GM12878 (cell line): Measurements from ENCODE around the gene KANSL3. TPM values are rescaled to one million over a fixed set of nuclear protein-coding genes. Genes with fewer than 3 reads are reported as not detected.

Experiments used
- ATAC-seq: fragments of 200-7000 bp; cut with Tn5 transposase; 3 replicates; pipeline ENCODE4 v1.9.1; 2020; ENCODE audit warnings: mild to moderate bottlenecking, moderate library complexity
- BruUV-seq: library from RNA; stranded (reverse); fragments of 400-500 nt; replicated peaks from 2 replicates; lab custom pipeline; 2021; lab: Mats Ljungman, UMichigan
- CTCF ChIA-PET: fragments of 300-600 bp; sonication (Branson Sonifier 250); formaldehyde crosslinking; extraction: SDS; loops from one replicate; lab custom pipeline; 2021; ENCODE audit warnings: inconsistent platforms; lab: Yijun Ruan, JAX
- POLR2A ChIA-PET: fragments of 350-600 bp; formaldehyde crosslinking; extraction: SDS; loops from one replicate; lab custom pipeline; 2021; ENCODE audit warnings: inconsistent platforms; lab: Charles Lee
- RAD21 ChIA-PET: fragments of 300-600 bp; sonication (Branson Sonifier 250); formaldehyde crosslinking; loops from one replicate; lab custom pipeline; 2023; ENCODE audit warnings: antibody characterized with exemption; ENCODE audit not compliant: unreplicated experiment; lab: Charles Lee
- SMC1A ChIA-PET: fragments of 300-600 bp; sonication (Branson Sonifier 250); formaldehyde crosslinking; loops from one replicate; lab custom pipeline; 2023; ENCODE audit not compliant: unreplicated experiment, uncharacterized antibody; lab: Charles Lee
- DNase-seq: peaks from one replicate; pipeline ENCODE4 v3.0.0-alpha.2; 2011; ENCODE audit warnings: low read depth, low spot score
- FAIRE-seq: peaks from 3 replicates; lab custom pipeline; 2011; peaks lifted over from hg19 to GRCh38; lab: Jason Lieb, UNC
- H2AFZ ChIP-seq: 2 replicates; pipeline ENCODE4 v1.6.0; 2011; ENCODE audit warnings: low read depth, low read length, control low read depth; ENCODE audit not compliant: control insufficient read depth
- H3K27ac ChIP-seq: 2 replicates; pipeline ENCODE4 v1.5.1; 2011; ENCODE audit warnings: control low read depth; ENCODE audit not compliant: control insufficient read depth, insufficient read depth
- H3K27me3 ChIP-seq, 2 experiments: replicated peaks in 1 of 2; 2 replicates each; pipeline versions ENCODE4 v1.6.0 to v1.6.1; 2011; ENCODE audit warnings: low read length in 1 of 2; ENCODE audit not compliant: control insufficient read depth in 2 of 2, insufficient read depth in 2 of 2
- H3K36me3 ChIP-seq, 2 experiments: 2 replicates each; pipeline ENCODE4 v1.5.1; 2011; ENCODE audit warnings: low read length in 1 of 2; ENCODE audit not compliant: control insufficient read depth in 2 of 2, insufficient read depth in 2 of 2
- H3K4me1 ChIP-seq: 2 replicates; pipeline ENCODE4 v1.6.1; 2011; ENCODE audit warnings: mild to moderate bottlenecking, low read length, moderate library complexity, mixed read lengths; ENCODE audit not compliant: control insufficient read depth, insufficient read depth
- H3K4me2 ChIP-seq: 2 replicates; pipeline ENCODE4 v1.6.0; 2011; ENCODE audit warnings: control low read depth; ENCODE audit not compliant: control insufficient read depth, insufficient read depth
- H3K4me3 ChIP-seq: fragments of 200-600 bp; sonication (generic); 2 replicates; pipeline ENCODE4 v1.5.1; 2016
- H3K79me2 ChIP-seq: 2 replicates; pipeline ENCODE4 v1.6.0; 2011; ENCODE audit warnings: low read length; ENCODE audit not compliant: control insufficient read depth, insufficient read depth
- H3K9ac ChIP-seq: 2 replicates; pipeline ENCODE4 v1.8.0; 2011; ENCODE audit warnings: low read length, control low read depth, mixed read lengths; ENCODE audit not compliant: control insufficient read depth, insufficient read depth
- H3K9me3 ChIP-seq: replicated peaks from 3 replicates; pipeline ENCODE4 v1.5.1; 2011; ENCODE audit warnings: mild to moderate bottlenecking, low read length; ENCODE audit not compliant: control insufficient read depth, insufficient read depth
- H4K20me1 ChIP-seq: 2 replicates; pipeline ENCODE4 v1.6.0; 2011; ENCODE audit not compliant: control insufficient read depth, insufficient read depth
- CBX3 ChIP-seq: fragments of 200-600 bp; sonication (generic); IDR thresholded peaks from 2 replicates; pipeline ENCODE4 v1.6.1; 2016; ENCODE audit warnings: low read depth, borderline replicate concordance
- DPF2 ChIP-seq: fragments of 450-650 bp; IDR thresholded peaks from 2 replicates; pipeline ENCODE4 v1.6.1; 2017; ENCODE audit warnings: mild to moderate bottlenecking
- EGR1 ChIP-seq, 2 experiments: IDR thresholded peaks; 1 replicate in 1 of 2; 2 replicates in 1 of 2; pipeline ENCODE4 v1.6.1; 2011 to 2012; ENCODE audit warnings: low read depth in 2 of 2, low read length in 2 of 2, borderline replicate concordance in 1 of 2, mild to moderate bottlenecking in 1 of 2, moderate library complexity in 1 of 2
- ETV6 ChIP-seq, 2 experiments: fragments of 450-650 bp in 1 of 2; IDR thresholded peaks in 1 of 2; conservative IDR thresholded peaks in 1 of 2; 2 replicates each; pipeline ENCODE4 v1.6.1; 2014; ENCODE audit warnings: antibody characterized with exemption in 1 of 2, borderline replicate concordance in 1 of 2, low read depth in 1 of 2, mild to moderate bottlenecking in 1 of 2, moderate library complexity in 1 of 2
- GABPA ChIP-seq: IDR thresholded peaks from 2 replicates; pipeline ENCODE4 v1.6.1; 2014; ENCODE audit warnings: antibody characterized with exemption, low read depth, mild to moderate bottlenecking, inconsistent platforms
- HCFC1 ChIP-seq: fragments of 150-350 bp; IDR thresholded peaks from 2 replicates; pipeline ENCODE4 v1.6.1; 2014; ENCODE audit warnings: low read length
- MEF2A ChIP-seq: IDR thresholded peaks from 2 replicates; pipeline ENCODE4 v1.6.1; 2011; ENCODE audit warnings: low read depth, mild to moderate bottlenecking, low read length, moderate library complexity; ENCODE audit not compliant: insufficient read depth
- MTA3 ChIP-seq: IDR thresholded peaks from 2 replicates; pipeline ENCODE4 v1.6.1; 2012; ENCODE audit warnings: low read length, inconsistent platforms, borderline replicate concordance
- MXI1 ChIP-seq: fragments of 150-350 bp; IDR thresholded peaks from 2 replicates; pipeline ENCODE4 v1.6.1; 2011; ENCODE audit warnings: low read depth, mild to moderate bottlenecking, inconsistent platforms, low read length, improper control_type of control experiment
- RB1 ChIP-seq: fragments of 450-650 bp; formaldehyde crosslinking; IDR thresholded peaks from 2 replicates; pipeline ENCODE4 v1.6.1; 2017; ENCODE audit warnings: mild to moderate bottlenecking, borderline replicate concordance
- SREBF2 ChIP-seq: IDR thresholded peaks from 2 replicates; pipeline ENCODE4 v1.6.1; 2012; ENCODE audit warnings: mild to moderate bottlenecking, low read length
- ZBED1 ChIP-seq: IDR thresholded peaks from 2 replicates; pipeline ENCODE4 v1.6.1; 2016; ENCODE audit warnings: borderline replicate concordance
- WGBS: methylation state at CpG from one replicate; pipeline ENCODE4 v1.1.6; 2016; ENCODE audit warnings: low lambda C conversion rate; ENCODE audit not compliant: insufficient replicate concordance, insufficient coverage; ENCODE audit errors: missing lambda C conversion rate; 5-methylcytosine and 5-hydroxymethylcytosine counted together
- in situ Hi-C: fragments of 300-500 bp; cut with MboI; formaldehyde crosslinking; loops from 9 replicates; pipeline ENCODE4 v1.14.3; 2018; ENCODE audit warnings: mixed read lengths
- intact Hi-C: fragments of 100-400 bp; cut with micrococcal nuclease; formaldehyde crosslinking; loops from one replicate; pipeline ENCODE4 v1.14.2; 2022; ENCODE audit not compliant: unreplicated experiment
- polyA plus RNA-seq, 11 experiments: library from polyadenylated mRNA; depleted of rRNA in 4 of 11; unstranded in 6 of 11; stranded (reverse) in 5 of 11; fragments of >200 nt; fragmentation: Nextera tagmentation in 4 of 11; fragmentation: Illumina TruSeq in 1 of 11; extraction: Ambion mirVana in 4 of 11; extraction: Trizol in 1 of 11; gene quantifications; 1 replicate in 1 of 11; 2 replicates in 10 of 11; pipeline versions ENCODE4 v1.2.1 to v1.2.3, GENCODE V29; 2011 to 2016; ENCODE audit warnings: inconsistent platforms in 2 of 11, missing spikeins in 2 of 11, low read depth in 1 of 11
- total RNA-seq, 4 experiments: library from RNA; depleted of rRNA in 3 of 4; stranded (reverse); fragments of >200 nt in 3 of 4; fragmentation: Illumina TruSeq in 1 of 4; extraction: Trizol in 1 of 4; gene quantifications; 2 replicates each; pipeline versions ENCODE4 v1.2.1 to v1.2.3, GENCODE V29; 2013 to 2021
- TF ChIP-seq, protein P1 (sequence below): fragments of 450-650 bp; IDR thresholded peaks from 2 replicates; pipeline ENCODE4 v1.6.1; 2017; ENCODE audit warnings: antibody characterized with exemption, mild to moderate bottlenecking, moderate library complexity
- TF ChIP-seq, protein P2 (sequence below): IDR thresholded peaks from 2 replicates; pipeline ENCODE4 v1.6.1; 2012; ENCODE audit warnings: improper control_type of control experiment, low read depth, low read length; ENCODE audit not compliant: insufficient replicate concordance
- TF ChIP-seq, protein P3 (sequence below): fragments of 150-350 bp; IDR thresholded peaks from 2 replicates; pipeline ENCODE4 v1.6.1; 2014; ENCODE audit warnings: mild to moderate bottlenecking, low read depth, low read length

The KANSL3 gene
- total and polyA plus RNA-seq, 10 of the 15 experiments (the other 5 are each of a cell fraction or from before 2014, with no cell fraction given): 5.6 to 25.9 (median 16.7) TPM

DNA sequence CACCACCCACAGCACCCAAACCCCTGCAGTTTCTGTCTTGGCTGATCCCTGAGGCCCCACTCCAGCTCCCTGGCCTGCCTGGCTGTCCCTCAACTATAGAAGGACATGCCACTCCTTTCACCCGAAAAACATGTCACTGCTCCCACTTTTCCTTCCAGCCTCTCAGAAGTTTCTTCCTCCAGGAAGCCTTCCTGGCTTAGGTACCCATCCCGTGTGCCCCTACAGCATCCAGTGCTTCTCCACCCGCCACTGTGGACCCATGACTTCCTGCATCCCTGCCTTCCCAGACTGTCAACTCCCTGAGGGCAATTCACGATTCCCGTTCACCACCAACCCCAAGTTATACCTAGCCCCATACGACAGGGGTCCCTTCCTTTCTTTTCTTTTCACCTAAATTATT lies 80.1 kb downstream of the KANSL3 start:
- SMC1A ChIA-PET: interaction anchor here (1.0 to 1.3 kb wide), 3 partner anchors 8 to 99 kb away, joined by 3 to 4 read pairs (median 3); no protein-coding TSS in a partner anchor
- DNase-seq: no peak
- no peak for ATAC-seq
- POLR2A ChIA-PET: interaction anchor here (0.5 to 0.6 kb wide), 3 partner anchors 11 to 71 kb away, joined by 3 read pairs; no protein-coding TSS in a partner anchor
- intact Hi-C loops (no loop called here), in situ Hi-C loops (no loop called here)
- FAIRE-seq: no peak
- no peaks in the 10 kb centered on the region for H4K20me1 ChIP-seq
- no peaks in the 10 kb centered on the region for H3K4me1 ChIP-seq
- peaks cover 0 to 4% of the 10 kb centered on the region in 2 experiments; a peak in 2 of 4 replicates for H3K36me3 ChIP-seq
- no peaks in the 10 kb centered on the region for H3K9me3 ChIP-seq
- H3K27me3 ChIP-seq: no peaks in the 10 kb centered on the region
- no peak overlapping the region for H3K27ac ChIP-seq
- no peak overlapping the region for H3K4me2 ChIP-seq
- RAD21 ChIA-PET: no interaction called here
- CTCF ChIA-PET: interaction anchor here (1.4 to 5.9 kb wide), 3 partner anchors 48 to 151 kb away, joined by 4 to 63 read pairs (median 5); no protein-coding TSS in a partner anchor
- no TSS peak for BruUV-seq
- 56% methylated on average over 6 of the region's 6 CpGs for WGBS
- H3K4me3 ChIP-seq: no peak overlapping the region
- no peak overlapping the region for H2AFZ ChIP-seq
- H3K9ac ChIP-seq: no peak overlapping the region
- no peaks in the 10 kb centered on the region for H3K79me2 ChIP-seq
- TF ChIP-seq SREBF2 (no peak), CBX3 (no peak), MEF2A (no peak), HCFC1 (no peak), EGR1 (IDR thresholded peaks at IDR 0.05; ENCODE audit: borderline replicate concordance in 1 of 2, low read depth in 2 of 2, low read length in 2 of 2) (no peak), ZBED1 (no peak), MTA3 (no peak), RB1 (no peak), MXI1 (no peak), GABPA (no peak), DPF2 (no peak), ETV6 (conservative IDR thresholded peaks at IDR 0.05 in 1 of 2, IDR thresholded peaks at IDR 0.05 in 1 of 2; ENCODE audit: borderline replicate concordance in 1 of 2, low read depth in 1 of 2) (no peak)
- TF ChIP-seq, protein P1, sequence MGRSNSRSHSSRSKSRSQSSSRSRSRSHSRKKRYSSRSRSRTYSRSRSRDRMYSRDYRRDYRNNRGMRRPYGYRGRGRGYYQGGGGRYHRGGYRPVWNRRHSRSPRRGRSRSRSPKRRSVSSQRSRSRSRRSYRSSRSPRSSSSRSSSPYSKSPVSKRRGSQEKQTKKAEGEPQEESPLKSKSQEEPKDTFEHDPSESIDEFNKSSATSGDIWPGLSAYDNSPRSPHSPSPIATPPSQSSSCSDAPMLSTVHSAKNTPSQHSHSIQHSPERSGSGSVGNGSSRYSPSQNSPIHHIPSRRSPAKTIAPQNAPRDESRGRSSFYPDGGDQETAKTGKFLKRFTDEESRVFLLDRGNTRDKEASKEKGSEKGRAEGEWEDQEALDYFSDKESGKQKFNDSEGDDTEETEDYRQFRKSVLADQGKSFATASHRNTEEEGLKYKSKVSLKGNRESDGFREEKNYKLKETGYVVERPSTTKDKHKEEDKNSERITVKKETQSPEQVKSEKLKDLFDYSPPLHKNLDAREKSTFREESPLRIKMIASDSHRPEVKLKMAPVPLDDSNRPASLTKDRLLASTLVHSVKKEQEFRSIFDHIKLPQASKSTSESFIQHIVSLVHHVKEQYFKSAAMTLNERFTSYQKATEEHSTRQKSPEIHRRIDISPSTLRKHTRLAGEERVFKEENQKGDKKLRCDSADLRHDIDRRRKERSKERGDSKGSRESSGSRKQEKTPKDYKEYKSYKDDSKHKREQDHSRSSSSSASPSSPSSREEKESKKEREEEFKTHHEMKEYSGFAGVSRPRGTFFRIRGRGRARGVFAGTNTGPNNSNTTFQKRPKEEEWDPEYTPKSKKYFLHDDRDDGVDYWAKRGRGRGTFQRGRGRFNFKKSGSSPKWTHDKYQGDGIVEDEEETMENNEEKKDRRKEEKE: no peak
- TF ChIP-seq, protein P2, sequence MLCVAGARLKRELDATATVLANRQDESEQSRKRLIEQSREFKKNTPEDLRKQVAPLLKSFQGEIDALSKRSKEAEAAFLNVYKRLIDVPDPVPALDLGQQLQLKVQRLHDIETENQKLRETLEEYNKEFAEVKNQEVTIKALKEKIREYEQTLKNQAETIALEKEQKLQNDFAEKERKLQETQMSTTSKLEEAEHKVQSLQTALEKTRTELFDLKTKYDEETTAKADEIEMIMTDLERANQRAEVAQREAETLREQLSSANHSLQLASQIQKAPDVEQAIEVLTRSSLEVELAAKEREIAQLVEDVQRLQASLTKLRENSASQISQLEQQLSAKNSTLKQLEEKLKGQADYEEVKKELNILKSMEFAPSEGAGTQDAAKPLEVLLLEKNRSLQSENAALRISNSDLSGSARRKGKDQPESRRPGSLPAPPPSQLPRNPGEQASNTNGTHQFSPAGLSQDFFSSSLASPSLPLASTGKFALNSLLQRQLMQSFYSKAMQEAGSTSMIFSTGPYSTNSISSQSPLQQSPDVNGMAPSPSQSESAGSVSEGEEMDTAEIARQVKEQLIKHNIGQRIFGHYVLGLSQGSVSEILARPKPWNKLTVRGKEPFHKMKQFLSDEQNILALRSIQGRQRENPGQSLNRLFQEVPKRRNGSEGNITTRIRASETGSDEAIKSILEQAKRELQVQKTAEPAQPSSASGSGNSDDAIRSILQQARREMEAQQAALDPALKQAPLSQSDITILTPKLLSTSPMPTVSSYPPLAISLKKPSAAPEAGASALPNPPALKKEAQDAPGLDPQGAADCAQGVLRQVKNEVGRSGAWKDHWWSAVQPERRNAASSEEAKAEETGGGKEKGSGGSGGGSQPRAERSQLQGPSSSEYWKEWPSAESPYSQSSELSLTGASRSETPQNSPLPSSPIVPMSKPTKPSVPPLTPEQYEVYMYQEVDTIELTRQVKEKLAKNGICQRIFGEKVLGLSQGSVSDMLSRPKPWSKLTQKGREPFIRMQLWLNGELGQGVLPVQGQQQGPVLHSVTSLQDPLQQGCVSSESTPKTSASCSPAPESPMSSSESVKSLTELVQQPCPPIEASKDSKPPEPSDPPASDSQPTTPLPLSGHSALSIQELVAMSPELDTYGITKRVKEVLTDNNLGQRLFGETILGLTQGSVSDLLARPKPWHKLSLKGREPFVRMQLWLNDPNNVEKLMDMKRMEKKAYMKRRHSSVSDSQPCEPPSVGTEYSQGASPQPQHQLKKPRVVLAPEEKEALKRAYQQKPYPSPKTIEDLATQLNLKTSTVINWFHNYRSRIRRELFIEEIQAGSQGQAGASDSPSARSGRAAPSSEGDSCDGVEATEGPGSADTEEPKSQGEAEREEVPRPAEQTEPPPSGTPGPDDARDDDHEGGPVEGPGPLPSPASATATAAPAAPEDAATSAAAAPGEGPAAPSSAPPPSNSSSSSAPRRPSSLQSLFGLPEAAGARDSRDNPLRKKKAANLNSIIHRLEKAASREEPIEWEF: no peak
- TF ChIP-seq, protein P3, sequence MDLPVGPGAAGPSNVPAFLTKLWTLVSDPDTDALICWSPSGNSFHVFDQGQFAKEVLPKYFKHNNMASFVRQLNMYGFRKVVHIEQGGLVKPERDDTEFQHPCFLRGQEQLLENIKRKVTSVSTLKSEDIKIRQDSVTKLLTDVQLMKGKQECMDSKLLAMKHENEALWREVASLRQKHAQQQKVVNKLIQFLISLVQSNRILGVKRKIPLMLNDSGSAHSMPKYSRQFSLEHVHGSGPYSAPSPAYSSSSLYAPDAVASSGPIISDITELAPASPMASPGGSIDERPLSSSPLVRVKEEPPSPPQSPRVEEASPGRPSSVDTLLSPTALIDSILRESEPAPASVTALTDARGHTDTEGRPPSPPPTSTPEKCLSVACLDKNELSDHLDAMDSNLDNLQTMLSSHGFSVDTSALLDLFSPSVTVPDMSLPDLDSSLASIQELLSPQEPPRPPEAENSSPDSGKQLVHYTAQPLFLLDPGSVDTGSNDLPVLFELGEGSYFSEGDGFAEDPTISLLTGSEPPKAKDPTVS: no peak
